PFSK-1 (cell line): ENCODE results near the gene TP53BP2.

Source experiments
- FOXP2 ChIP-seq: optimal IDR thresholded peaks from 2 replicates; pipeline ENCODE3; 2011; ENCODE audit warnings: borderline replicate concordance, control low read depth, inconsistent platforms; ENCODE audit not compliant: insufficient read depth; ENCODE audit errors: extremely low read length, extremely low read depth
- POLR2AphosphoS5 ChIP-seq: IDR thresholded peaks from 2 replicates; pipeline ENCODE4 v1.6.1; 2012; ENCODE audit warnings: low read depth, mild to moderate bottlenecking, control low read depth, low read length, moderate library complexity
- REST ChIP-seq, 2 experiments: IDR thresholded peaks; 2 replicates each; pipeline versions ENCODE4 v1.6.1 to v1.8.0; 2011 to 2012; ENCODE audit warnings: low read depth in 2 of 2, low read length in 2 of 2, control low read depth in 1 of 2, inconsistent platforms in 1 of 2, mild to moderate bottlenecking in 1 of 2, moderate library complexity in 1 of 2; ENCODE audit not compliant: insufficient read depth in 1 of 2
- TAF1 ChIP-seq: IDR thresholded peaks from 2 replicates; pipeline ENCODE4 v1.6.1; 2012; ENCODE audit warnings: low read length, control low read depth, borderline replicate concordance; ENCODE audit not compliant: insufficient read depth

- TF ChIP-seq TAF1 (no peak), POLR2AphosphoS5 (no peak), REST (IDR thresholded peaks at IDR 0.05; ENCODE audit: insufficient read depth in 1 of 2, low read depth in 2 of 2, low read length in 2 of 2) (no peak), FOXP2 (no peak)
These were observed 25.3 kb downstream of the TP53BP2 start for GRCh38 chr1:223820515-223820858.
